ENCODE measurements around the gene CBX8. TPM values are rescaled to one million over a fixed set of nuclear protein-coding genes. Genes with fewer than 3 reads are reported as not detected.

Gene CBX8
- total RNA-seq, 2 experiments from 2014 or later = 7.0 to 9.4 TPM

GRCh38 chr17:79781012-79781650 lies 15.7 kb downstream of the CBX8 start:
- Mint-ChIP-seq H3K27ac (no peak overlapping the region), H3K4me1 (ENCODE audit: low read depth) (peaks cover 34% of the 10 kb centered on the region), H3K9me3 (no peaks in the 10 kb centered on the region), H3K27me3 (peaks cover 41% of the 10 kb centered on the region), H3K36me3 (ENCODE audit: low read depth) (peaks cover 8% of the 10 kb centered on the region), H3K4me3 (no peak overlapping the region)
- ChIA-PET POLR2A (no interaction called here), CTCF (interaction anchor here (1.5 to 2.7 kb wide), 2 partner anchors 8 to 54 kb away, joined by 3 to 9 read pairs; no protein-coding TSS in a partner anchor)
- no peak for DNase-seq
- ATAC-seq = no peak
- intact Hi-C loops (cut with micrococcal nuclease) = no loop called here
- TF ChIP-seq CTCF (IDR thresholded peaks at IDR 0.05) = no peak

- peaks cover 8% of the 10 kb centered on the region for H3K36me3 Mint-ChIP-seq (ENCODE audit: low read depth)
- intact Hi-C loops (cut with micrococcal nuclease) = no loop called here
- POLR2A ChIA-PET = no interaction called here
- DNase-seq = no peak
- no peak overlapping the region for H3K27ac Mint-ChIP-seq
- no peaks in the 10 kb centered on the region for H3K9me3 Mint-ChIP-seq
- H3K4me3 Mint-ChIP-seq = peak overlapping the region; percentile 86
- H3K27me3 Mint-ChIP-seq = peaks cover 43% of the 10 kb centered on the region
- peaks cover 34% of the 10 kb centered on the region for H3K4me1 Mint-ChIP-seq (ENCODE audit: low read depth)
- CTCF ChIA-PET = interaction anchor here (0.7 to 2.7 kb wide), 2 partner anchors 9 to 38 kb away, joined by 3 to 9 read pairs; no protein-coding TSS in a partner anchor
- ATAC-seq = no peak
- TF ChIP-seq CTCF (IDR thresholded peaks at IDR 0.05) = no peak
These were observed 17.1 kb downstream of the CBX8 start for GRCh38 chr17:79779661-79780365.

- ATAC-seq = no peak
- H3K36me3 Mint-ChIP-seq (ENCODE audit: low read depth) = peaks cover 8% of the 10 kb centered on the region
- CTCF ChIA-PET = interaction anchor here (0.7 to 2.7 kb wide), 3 partner anchors 8 to 37 kb away, joined by 3 to 9 read pairs (median 4); no protein-coding TSS in a partner anchor
- POLR2A ChIA-PET = interaction anchor here (1.1 to 1.2 kb wide), 2 partner anchors 15 to 17 kb away, joined by 4 read pairs; partner anchors contain the start of gene CBX8
- H3K27ac Mint-ChIP-seq = no peak overlapping the region
- H3K4me3 Mint-ChIP-seq = peak overlapping the region; percentile 86
- H3K4me1 Mint-ChIP-seq (ENCODE audit: low read depth) = peaks cover 34% of the 10 kb centered on the region
- no peak for DNase-seq
- H3K27me3 Mint-ChIP-seq = peaks cover 48% of the 10 kb centered on the region
- intact Hi-C loops (cut with micrococcal nuclease) = no loop called here
- no peak for TF ChIP-seq CTCF (IDR thresholded peaks at IDR 0.05)
- no peaks in the 10 kb centered on the region for H3K9me3 Mint-ChIP-seq
These were observed 17.8 kb downstream of the CBX8 start for GRCh38 chr17:79779084-79779529.

- TF ChIP-seq CTCF (IDR thresholded peaks at IDR 0.05) = no peak
- peak; percentile 24 for ATAC-seq
- CTCF ChIA-PET = interaction anchor here (1.7 kb wide), 1 partner anchor 8 kb away, joined by 4 read pairs; no protein-coding TSS in a partner anchor
These were observed 18.3 kb downstream of the CBX8 start for GRCh38 chr17:79778504-79779083.

More at GRCh38 chr17:79778504-79779083, 18.3 kb downstream of the CBX8 start:
- peaks cover 6% of the 10 kb centered on the region for H3K36me3 Mint-ChIP-seq (ENCODE audit: low read depth)
- POLR2A ChIA-PET = interaction anchor here (0.7 to 1.2 kb wide), 4 partner anchors 16 to 212 kb away, joined by 3 to 4 read pairs (median 4); partner anchors contain the start of gene CBX8
- H3K4me1 Mint-ChIP-seq (ENCODE audit: low read depth) = peaks cover 34% of the 10 kb centered on the region
- H3K27me3 Mint-ChIP-seq = peaks cover 50% of the 10 kb centered on the region
- peak overlapping the region; percentile 86 for H3K4me3 Mint-ChIP-seq
- peak overlapping the region; percentile 50 for H3K27ac Mint-ChIP-seq
- intact Hi-C loops (cut with micrococcal nuclease) = no loop called here
- no peaks in the 10 kb centered on the region for H3K9me3 Mint-ChIP-seq
- peak; percentile 56 for DNase-seq
